HG03064 (cell line): ENCODE measurements around the gene CHST12.

Experiments
- ATAC-seq: cut with Tn5 transposase; IDR thresholded peaks from one replicate; pipeline ENCODE4 v1.9.1; 2021; ENCODE audit warnings: low read depth; ENCODE audit not compliant: unreplicated experiment

Gene CHST12

DNA sequence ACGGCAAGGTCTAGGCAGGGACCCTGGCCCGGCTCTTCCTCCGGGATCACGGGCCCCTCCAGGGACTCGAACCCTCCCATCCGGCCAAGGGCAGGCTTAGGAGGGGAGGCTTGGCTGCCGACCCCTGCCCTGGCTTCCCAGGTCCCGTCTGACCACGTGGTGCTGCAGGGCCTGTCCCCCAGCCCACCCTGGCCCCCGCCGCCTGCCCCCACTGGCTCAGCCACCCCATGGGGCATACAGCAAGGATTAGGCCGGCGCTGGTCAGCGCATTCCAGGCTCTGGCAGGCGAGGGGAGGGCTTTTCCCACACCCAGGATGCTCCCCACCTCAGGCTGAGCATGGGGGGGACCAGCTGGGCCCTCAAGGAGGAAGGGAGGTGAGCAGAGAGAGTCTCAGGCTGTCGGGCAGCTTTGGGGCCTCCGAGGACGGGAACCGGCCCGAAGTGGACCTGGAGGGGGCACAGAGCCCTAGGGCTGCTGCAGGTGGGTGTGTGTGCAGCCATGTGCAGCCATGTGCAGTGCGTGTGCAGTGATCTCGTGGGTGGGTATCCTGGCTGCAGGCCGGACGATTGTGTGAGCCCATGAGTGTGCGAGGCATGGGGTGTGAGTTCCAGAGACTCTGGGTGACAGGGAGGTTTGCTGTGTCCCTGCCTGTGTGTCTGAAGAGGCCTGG, 73.5 kb downstream of the CHST12 start:
- ATAC-seq, result no peak

DNA sequence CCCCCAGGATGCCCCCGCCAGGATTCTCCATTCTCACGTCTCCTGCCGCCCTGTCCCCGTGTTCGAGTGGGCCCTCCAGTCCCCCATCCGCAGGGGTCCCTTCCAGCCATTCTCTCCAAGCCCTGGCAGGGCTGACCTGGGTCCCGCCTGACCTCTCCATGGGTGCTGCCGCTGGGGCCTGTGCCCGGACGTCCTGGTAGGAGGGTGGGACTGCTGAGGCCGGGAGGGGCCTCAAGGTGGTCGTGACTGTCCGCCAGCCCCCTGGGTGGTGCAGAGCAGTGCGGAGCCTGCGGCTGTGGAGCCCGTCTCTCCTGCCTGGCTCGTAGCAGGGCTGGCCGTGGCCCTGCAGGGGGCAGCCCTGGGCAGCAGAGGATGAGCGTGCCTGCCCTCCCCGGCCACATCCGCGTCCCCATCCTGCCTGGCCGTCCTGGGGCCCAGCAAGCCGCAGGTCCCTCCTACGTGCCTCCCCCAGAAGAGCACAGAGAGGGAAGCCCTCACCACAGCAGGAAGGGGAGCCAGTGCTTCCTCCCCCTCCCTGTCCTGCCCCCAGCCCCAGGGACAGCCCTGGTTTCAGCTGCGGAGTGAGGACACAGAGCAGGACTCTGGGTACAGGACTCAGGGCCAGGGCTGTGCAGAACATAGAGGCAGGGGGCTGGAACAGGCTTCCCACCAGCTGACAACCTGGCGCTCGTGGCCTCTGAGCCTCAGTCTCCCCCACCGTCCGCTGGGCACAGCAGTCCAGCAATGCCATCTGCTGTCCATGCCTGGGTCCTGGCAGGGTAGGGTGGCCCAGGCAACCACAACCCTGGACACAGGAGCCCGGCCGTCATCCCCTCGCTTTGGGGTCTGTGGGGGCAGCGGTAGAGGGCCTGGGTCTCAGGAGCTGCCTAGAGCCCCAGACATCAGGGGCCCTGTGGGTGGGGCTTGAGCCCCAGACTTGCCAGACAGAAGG, 74.3 kb downstream of the CHST12 start:
- ATAC-seq, result peak; percentile 63

DNA sequence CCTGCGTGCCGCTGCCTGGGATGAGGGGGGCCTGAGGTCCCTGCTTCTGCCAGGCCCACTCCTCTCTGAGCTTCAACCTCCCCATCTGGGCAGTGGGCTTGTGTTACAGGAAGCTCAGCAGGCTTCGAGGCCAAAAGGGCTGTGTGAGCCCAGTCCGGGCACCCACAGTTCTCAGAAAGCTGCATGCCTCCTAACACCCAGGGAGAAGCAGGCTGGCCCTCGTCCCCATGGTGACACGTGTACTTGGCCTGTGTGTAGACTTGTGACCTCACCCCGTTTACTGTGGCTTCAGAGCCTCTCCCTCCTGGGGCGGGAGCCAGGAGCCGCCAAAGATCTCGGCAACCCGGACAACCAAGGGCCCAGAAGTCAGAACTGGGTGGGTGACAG, 75.0 kb downstream of the CHST12 start:
- ATAC-seq, result no peak

DNA sequence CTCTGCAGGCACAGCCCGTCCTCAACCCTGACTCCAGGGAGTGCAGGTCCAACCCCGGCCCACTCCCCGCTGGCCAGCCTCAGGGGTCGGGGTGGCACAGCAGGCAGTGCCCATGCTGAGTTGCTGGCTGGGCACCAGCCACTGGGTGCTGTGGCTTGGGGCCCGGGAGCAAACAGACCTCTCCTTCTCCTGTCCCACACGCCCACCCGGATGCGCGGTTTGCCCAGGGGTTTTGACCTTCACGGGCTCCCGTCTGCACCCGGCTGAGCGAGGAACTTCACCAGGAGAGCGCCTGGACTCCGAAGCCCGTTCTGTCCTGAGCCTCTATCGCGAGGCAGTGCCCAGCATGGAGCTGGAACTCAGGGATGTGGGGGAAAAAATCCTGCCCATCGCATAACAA, 75.4 kb downstream of the CHST12 start:
- ATAC-seq, result no peak

DNA sequence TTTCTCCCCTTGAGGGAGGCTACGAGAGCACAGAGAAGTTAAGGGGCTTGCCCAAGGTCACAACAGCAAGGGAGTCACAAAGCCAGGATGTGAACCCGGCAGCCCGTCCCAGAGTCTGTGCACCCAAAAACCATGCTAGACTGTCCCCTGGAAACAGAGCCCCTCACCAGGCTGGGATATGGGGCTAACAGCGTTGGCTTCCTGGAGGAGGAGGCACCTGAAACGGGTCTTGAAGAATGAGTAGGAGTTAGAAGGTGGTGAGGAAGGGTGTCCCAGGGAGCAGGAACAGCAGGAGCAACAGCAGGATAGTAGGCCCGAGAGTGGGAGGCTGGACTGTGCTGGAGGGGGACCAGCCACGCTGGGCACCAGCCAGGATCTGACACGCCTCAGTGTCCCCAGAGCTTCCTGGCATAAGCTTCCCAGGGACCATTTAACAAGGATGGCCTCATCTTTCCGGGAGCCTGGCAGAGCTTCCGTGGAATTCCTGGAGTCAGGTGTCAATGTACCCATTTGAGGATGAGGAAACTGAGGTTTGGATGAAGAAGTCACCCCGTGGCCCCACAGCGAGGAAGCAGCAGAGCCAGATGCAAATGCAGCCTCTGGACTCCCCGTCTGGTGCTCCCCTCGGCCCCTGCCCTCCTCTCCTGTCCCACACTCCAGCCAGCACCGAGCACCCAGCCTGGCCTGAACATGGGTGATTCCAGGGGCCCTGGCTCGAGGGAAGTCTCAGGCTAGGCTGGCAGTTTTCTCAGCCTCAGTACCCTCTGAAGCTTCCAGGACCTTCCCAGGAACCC, 76.1 kb downstream of the CHST12 start:
- ATAC-seq, result no peak

DNA sequence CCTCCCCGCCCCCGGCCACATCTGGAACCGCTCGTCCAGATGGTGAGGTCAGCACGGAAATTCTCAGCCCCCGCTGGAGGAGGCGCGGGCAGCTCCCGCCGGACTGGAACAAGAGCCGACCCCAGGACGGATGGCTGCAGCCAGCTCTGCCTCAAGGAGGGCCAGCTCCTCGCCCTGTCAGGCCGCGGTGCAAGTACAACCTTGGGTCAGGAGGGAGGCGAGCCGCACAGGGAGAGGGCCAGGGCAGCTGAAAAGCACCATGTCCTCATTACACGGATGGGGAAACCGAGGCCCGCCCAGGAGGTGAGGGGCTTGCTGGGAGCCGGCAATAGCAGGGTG, 76.6 kb downstream of the CHST12 start:
- ATAC-seq, result no peak

DNA sequence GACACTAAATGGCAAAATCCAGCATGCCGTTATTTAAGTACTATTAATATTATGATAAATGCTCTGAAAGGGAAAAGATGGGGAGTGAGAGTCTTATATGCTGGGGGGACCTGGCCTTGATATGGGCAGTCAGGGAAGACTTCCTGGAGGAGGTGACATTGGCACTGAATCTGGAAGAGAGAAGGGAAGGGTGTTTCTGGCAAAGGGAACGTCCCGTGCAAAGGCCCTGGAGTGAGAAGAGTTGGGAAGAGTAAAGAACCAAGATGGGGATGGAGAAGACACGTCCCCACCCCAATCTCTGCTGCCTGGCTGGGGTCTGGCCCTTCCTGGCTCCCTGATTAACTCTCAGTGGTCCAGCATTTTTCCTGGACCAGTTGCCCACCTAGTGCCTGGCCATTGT, 77.8 kb downstream of the CHST12 start:
- no peak for ATAC-seq

DNA sequence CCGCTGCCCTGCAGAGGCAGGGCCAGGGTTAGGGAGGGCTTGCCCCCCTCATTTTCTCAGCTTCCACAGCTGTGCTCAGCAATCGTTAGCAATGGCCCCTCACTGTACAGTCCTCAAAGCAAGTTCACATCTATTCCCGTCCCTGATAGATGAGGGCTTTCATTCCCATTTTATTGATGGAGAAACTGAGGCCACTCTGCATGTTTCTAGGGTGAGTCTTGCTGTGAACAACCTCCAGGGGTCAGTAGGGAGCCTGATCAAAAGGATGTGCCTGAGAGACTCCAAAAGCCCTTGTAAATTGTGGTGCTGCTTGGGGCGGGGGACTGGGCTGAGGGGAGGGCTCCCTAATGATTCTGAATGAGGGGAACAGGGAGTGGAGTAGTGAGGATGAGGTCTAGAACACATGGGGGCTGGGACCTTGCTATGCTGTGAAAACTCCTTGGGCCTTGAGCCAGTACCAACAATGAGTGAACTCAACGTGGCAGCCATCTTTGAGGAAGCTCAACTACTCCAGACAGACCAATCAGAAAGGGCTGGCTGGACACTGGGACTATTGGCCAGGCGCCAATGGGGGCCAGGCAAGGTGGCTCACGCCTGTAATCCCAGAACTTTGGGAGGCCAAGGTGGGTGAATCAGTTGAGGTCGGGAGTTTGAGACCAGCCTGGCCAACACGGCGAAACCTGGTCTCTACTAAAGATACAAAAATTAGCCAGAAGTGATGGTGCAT, 79.5 kb downstream of the CHST12 start:
- no peak for ATAC-seq

DNA sequence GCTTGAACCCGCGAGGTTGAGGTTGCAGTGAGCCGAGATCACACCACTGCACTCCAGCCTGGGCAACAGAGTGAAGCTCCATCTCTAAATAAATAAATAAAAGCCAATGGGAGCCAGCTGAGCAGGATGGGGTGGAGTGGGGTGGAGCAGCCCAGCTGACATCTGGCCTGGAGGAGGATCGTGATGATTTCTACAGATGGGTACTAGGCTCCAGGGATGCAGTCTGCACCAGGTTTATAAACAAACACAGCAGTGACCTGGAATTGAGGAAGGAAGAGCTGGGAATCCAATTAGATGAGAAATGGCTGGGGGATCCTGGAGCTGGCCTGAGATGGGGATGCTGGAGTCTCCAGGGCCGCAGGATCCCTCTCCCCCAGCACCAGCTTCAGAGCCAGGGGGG, 80.1 kb downstream of the CHST12 start:
- ATAC-seq, result no peak

DNA sequence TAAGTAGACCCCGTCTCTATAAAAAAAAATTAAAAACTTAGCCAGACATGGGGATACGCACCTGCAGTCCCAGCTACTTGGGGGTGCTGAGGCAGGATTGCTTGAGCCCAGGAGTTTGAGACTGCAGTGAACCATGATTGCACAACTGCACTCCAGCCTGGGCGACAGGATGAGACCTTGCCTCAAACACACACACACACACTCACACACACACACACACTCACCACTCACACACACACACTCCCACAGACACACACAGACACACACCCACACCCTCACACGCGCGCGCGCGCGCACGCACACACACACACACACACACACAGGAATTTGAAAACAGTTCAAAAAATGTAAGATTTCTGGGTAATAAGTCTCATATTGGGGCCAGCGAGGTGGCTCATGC, 81.5 kb downstream of the CHST12 start:
- ATAC-seq, result no peak

DNA sequence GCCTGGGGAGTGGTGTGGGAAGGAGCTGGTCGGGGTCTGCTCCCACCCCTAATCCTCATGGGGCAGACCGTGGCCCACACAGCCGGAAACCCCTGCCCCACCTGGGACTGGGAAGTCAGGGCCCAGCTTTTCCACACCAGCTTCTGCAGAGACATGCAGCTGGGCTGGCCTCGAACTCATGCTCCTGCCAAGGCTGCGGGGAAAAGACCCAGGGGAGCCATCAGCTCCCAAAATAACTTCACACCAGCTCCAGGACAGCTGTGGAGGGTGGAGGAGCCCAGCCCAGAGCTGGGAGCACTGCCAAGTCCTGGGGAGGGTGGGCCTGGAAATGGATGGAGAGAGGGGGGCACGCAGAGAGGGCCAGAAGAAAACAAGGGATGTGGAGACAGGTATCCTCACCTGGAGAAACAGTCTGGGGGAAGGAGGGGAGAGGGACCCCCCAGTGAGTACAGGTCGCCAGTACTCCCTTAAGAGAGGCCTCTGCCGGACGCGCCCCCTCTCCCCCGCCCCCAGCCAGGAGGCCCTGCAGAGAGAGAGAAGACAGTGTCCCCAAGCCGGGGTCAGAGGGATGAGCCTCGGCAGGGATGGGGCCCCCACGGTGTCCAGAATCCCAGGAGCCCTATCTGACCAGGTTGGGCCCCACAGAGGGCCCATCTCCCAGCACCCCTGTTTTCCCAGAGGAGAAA, 84.3 kb downstream of the CHST12 start:
- ATAC-seq, result no peak

DNA sequence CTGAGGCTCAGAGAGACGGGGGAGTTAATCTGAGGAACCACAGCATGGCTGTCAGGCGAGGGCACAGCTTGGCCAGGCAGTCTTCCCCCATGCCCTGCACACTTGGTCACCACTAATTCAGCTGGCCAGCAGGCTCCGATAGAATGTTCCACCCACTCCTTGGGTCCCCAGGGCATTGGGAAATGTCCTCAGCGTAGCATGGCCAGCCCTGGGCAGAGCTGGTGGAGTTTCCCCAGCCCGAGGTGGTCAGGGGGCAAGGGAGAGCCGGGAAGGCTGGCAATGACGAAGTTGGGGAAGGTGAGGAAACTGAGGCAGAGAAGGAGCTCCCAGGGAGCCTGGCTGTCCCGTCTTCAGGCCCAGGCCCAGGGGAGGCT, 84.8 kb downstream of the CHST12 start:
- ATAC-seq, result no peak

DNA sequence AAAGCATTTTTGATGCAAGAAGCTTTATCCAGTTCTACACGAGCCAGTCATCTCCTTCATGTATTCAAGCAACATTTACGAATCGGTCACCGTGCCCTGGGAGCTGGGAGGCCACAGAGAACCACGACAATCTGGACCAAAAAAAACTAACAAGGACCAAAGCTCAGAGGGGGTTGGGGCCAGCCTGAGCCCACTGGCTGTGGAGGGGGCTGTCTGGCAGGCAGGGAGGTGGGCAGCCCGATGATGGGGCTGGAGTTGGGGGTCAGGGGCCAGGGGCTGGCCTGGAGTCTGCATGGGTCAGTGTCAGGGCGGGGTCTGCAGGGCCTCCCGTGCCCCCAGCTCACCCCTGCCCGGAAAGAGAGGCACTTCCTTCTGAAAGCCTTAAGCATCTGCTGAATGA, 85.3 kb downstream of the CHST12 start:
- ATAC-seq, result no peak

DNA sequence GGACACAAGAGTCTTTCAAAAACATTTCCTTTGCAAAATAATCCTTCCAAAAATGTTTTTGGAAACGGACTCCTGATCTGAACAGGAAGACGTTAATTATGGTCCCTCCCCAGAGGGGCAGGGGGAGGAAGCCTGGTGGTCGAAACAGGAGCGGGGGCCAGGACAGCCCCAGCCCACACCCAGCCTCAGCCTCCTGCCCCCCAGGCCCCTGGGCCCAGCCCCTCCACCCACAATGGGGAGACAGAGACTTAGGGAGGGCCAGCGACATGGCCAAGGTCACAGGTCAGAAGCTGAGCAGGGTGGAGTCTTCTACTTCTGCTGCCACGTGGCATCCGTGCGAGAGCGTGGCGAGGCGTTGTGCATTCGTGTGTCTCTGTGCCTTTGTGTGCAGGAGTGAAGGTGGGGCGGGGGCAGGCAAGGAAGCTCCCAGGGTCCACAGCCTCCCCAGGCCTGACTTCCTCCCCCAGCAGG, 86.8 kb downstream of the CHST12 start:
- no peak for ATAC-seq

DNA sequence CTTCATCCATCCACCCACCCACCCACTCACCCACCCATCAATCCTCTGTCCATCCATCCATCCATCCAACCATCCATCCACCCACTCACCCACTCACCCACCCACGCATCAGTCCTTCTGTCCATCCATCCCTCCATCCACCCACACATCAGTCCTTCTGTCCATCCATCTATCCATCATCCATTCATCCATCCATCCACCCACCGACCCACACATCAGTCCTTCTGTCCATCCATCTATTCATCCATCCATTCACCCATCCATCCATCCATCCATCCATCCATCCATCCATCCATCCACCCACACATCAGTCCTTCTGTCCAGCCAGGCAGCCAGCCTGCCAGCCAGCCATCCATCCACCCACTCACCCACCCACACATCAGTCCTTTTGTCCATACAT, 88.6 kb downstream of the CHST12 start:
- ATAC-seq, result no peak

DNA sequence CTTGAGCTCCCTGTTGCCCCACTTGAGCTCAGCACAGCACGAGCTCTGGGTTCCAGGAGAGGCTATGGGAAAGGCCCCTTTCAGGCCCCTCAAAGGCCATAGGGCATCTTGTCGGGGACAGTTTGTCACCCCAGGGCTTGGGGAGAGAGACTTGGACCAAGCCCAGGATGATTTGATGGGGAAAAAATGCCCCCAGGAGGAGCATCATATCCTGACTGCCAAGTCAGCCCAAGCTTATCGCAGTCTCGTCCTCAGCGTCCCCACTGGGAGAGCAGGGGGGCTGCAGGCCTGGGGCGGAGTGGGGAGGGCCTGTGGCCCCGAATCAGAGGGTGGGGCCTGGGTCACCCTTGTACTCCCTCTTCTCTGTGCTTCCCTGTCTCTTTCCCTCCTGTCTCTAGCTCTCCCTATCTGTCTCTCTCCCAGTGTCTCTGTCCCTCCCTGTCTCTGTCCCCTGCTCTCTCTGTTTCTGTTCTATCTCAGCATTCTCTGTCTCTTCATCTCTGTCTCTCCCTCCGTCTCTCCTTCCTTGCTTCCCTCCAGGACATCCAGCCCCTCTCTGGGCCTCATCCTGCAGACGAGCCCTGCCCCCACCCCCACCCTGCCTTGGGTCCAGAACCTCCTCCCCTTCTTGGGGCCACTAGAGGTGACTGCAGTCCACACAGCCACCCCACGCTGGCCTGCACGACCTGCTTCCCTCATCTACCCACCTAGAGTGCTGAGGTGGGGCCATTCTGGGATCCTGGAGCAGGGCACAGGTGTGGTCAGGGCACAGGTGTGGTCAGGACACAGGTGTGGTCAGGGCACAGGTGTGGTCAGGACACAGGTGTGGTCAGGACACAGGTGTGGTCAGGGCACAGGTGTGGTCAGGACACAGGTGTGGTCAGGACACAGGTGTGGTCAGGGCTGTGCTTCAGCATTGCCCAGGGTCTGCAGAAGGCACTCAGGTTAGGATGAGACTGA, 90.1 kb downstream of the CHST12 start:
- no peak for ATAC-seq

DNA sequence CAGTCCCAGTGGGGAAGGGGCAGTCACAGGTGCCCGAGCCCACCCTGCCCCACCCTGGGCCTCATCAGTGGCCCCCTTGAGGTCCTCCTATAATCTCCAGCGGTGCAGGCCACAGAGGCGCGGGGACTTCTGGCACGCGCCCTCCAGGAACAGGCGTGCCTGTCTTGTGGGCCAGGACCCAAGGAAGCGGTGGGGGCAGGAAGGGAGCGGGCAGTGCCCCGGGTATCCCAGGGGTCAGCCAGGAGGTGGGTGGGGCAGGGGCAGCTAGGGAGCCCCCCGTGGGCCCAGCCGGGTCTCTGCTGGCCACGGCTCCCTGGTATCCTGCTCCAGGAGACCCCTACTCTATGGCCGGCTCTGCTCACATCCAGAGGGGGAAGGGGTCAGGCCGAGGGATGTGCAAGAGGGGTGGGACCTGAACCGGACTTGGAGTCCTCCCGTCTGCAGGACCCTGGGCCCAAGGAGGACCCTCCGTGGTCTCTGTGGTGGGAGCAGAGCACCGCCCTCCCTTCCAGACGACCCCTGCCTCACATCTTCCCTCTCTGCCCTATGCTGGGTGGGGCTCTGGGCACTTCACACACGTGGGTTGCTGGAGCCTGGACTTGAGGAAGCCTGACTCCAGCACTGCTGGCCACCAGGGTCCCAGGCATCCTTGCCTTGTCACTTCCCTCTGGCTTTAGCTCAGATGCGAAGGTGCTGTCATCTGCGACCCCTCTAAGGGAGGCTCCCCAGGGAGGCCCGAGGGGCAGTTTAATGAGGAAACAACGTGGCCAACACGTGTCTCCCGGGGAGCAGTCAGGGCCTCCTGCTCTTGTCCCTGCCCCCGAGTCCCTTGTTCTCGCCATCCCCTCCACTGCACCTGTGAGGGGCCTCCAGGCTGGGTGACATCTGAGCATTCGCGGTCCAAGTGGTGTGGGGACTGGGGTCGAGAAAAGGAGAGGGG, 91.0 kb downstream of the CHST12 start:
- no peak for ATAC-seq
